GM12892 (cell line): Measurements from ENCODE around the gene SLIT3.

ENCODE experiments used
- POLR2A ChIP-seq: IDR thresholded peaks from 2 replicates; pipeline ENCODE4 v1.6.1; 2011; ENCODE audit warnings: low read depth, low read length, control low read depth
- POLR2AphosphoS5 ChIP-seq: IDR thresholded peaks from 2 replicates; pipeline ENCODE4 v1.6.1; 2011; ENCODE audit warnings: low read depth, low read length, control low read depth
- TAF1 ChIP-seq: IDR thresholded peaks from 2 replicates; pipeline ENCODE4 v1.6.1; 2011; ENCODE audit warnings: low read depth, mild to moderate bottlenecking, control low read depth, low read length, borderline replicate concordance

- TF ChIP-seq TAF1: no peak
- no peak for TF ChIP-seq POLR2AphosphoS5
- TF ChIP-seq POLR2A: no peak
These were observed 551.4 kb downstream of the SLIT3 start for GRCh38 chr5:168749391-168750100.
